GM20431 (cell line): ENCODE measurements around the gene TAF11.
"Not testable (repeated sequence)": the region's sequence is repeated elsewhere in the genome, so short reads cannot be mapped to it uniquely, and the experiment has no call there.

ENCODE experiments used
- in situ Hi-C: fragments of 300-500 bp; cut with MseI, MboI; formaldehyde crosslinking; loops from one replicate; pipeline ENCODE4 v1.15.0; 2020; ENCODE audit warnings: low sequenced_read_pairs; ENCODE audit not compliant: unreplicated experiment

Gene TAF11

GRCh38 chr6:34871853-34872252, 16.0 kb downstream of the TAF11 start:
- in situ Hi-C loops: no loop called here

- in situ Hi-C loops: no loop called here
Observed at GRCh38 chr6:34867484-34867883, 20.4 kb downstream of the TAF11 start.

GRCh38 chr6:34866509-34866908, 21.3 kb downstream of the TAF11 start:
- in situ Hi-C loops: no loop called here

- in situ Hi-C loops: no loop called here
Observed at GRCh38 chr6:34865107-34865506, 22.7 kb downstream of the TAF11 start.

GRCh38 chr6:34864007-34864406, 23.8 kb downstream of the TAF11 start:
- in situ Hi-C loops: no loop called here

GRCh38 chr6:34860776-34861175, 27.1 kb downstream of the TAF11 start:
- in situ Hi-C loops: no loop called here

- in situ Hi-C loops: no loop called here
Observed at GRCh38 chr6:34859951-34860350, 27.9 kb downstream of the TAF11 start.

- in situ Hi-C loops: no loop called here
Observed at GRCh38 chr6:34858681-34859080, 29.2 kb downstream of the TAF11 start.

GRCh38 chr6:34855463-34855862, 32.4 kb downstream of the TAF11 start:
- in situ Hi-C loops: no loop called here

- in situ Hi-C loops: no loop called here
Observed at GRCh38 chr6:34852406-34853085, 35.3 kb downstream of the TAF11 start.

- in situ Hi-C loops: no loop called here
Observed at GRCh38 chr6:34851361-34851760, 36.5 kb downstream of the TAF11 start.

GRCh38 chr6:34849066-34849465, 38.8 kb downstream of the TAF11 start:
- in situ Hi-C loops: not testable (repeated sequence)

GRCh38 chr6:34839666-34840352, 48.0 kb downstream of the TAF11 start:
- in situ Hi-C loops: no loop called here

GRCh38 chr6:34837528-34837927, 50.3 kb downstream of the TAF11 start:
- in situ Hi-C loops: no loop called here

GRCh38 chr6:34836451-34836850, 51.4 kb downstream of the TAF11 start:
- in situ Hi-C loops: no loop called here

- in situ Hi-C loops: no loop called here
Observed at GRCh38 chr6:34836008-34836407, 51.8 kb downstream of the TAF11 start.

- in situ Hi-C loops: no loop called here
Observed at GRCh38 chr6:34834789-34835518, 52.9 kb downstream of the TAF11 start.

GRCh38 chr6:34832942-34833341, 54.9 kb downstream of the TAF11 start:
- in situ Hi-C loops: no loop called here

- in situ Hi-C loops: no loop called here
Observed at GRCh38 chr6:34829137-34829536, 58.7 kb downstream of the TAF11 start.
